Hepatocyte (in vitro differentiated cells): ENCODE measurements around the gene NXPH1.

Experiments used
- CTCF ChIP-seq: fragments of 200-600 bp; sonication (generic); IDR thresholded peaks from 2 replicates; pipeline ENCODE4 v1.5.1; 2016; ENCODE audit warnings: antibody characterized with exemption, mild to moderate bottlenecking; ENCODE audit not compliant: poor library complexity
- EZH2 ChIP-seq: fragments of 200-600 bp; sonication (generic); IDR thresholded peaks from 2 replicates; pipeline ENCODE4 v1.6.1; 2016; ENCODE audit warnings: antibody characterized with exemption, mild to moderate bottlenecking, borderline replicate concordance
- EZH2phosphoT487 ChIP-seq: fragments of 200-600 bp; sonication (generic); IDR thresholded peaks from one replicate; pipeline ENCODE4 v1.6.1; 2018; ENCODE audit warnings: antibody characterized with exemption, mild to moderate bottlenecking, low read depth, moderate library complexity; ENCODE audit not compliant: unreplicated experiment, severe bottlenecking

DNA sequence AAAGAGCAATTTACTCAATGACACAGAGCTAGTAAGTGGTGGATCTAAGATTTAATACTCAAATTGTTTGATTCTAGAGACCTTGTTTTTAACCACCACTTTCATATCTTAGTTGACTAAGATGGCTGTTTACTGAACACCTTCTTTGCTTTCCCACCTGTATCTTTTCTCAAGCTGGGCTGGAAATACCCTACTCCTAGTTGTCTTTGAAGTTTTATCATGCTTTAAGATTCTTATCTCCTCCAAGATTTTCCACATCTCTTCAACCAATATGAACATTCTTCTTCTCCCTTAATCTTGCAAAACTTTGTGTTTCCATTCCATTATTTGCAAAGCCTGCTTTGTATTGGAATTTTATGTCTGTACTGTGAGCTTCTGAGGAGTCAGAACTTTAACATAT, 157.9 kb downstream of the NXPH1 start:
- TF ChIP-seq CTCF (no peak), EZH2 (no peak), EZH2phosphoT487 (no peak)
